Omental fat pad (tissue), 4 donors: Measurements from ENCODE around the gene MTCL1. TPM values are rescaled to one million over a fixed set of nuclear protein-coding genes. Genes with fewer than 3 reads are reported as not detected.

ENCODE experiments used
- ATAC-seq: fragments of 150-250 bp; one replicate; pipeline ENCODE4 v1.9.1; 2016; ENCODE audit warnings: mild to moderate bottlenecking, moderate library complexity; ENCODE audit not compliant: low FRiP score
- DNase-seq: peaks from one replicate; pipeline ENCODE4 v3.0.0-alpha.2; 2019; ENCODE audit warnings: low spot score
- total RNA-seq, 4 donors: library from RNA; depleted of rRNA; stranded (reverse); fragments of >200 nt; gene quantifications; one replicate each; pipeline ENCODE4 v1.1.0, GENCODE V29; 2016
- TF ChIP-seq, protein P1 (sequence below), 3 donors: fragments of 450-650 bp; IDR thresholded peaks; one replicate each; pipeline ENCODE4 v1.5.1; 2016 to 2017; ENCODE audit warnings: antibody characterized with exemption in 3 of 3, mild to moderate bottlenecking in 3 of 3, moderate library complexity in 2 of 3

MTCL1 gene
- total RNA-seq, 4 donors from 2014 or later = 1.6 to 3.5 (median 2.0) TPM

DNA sequence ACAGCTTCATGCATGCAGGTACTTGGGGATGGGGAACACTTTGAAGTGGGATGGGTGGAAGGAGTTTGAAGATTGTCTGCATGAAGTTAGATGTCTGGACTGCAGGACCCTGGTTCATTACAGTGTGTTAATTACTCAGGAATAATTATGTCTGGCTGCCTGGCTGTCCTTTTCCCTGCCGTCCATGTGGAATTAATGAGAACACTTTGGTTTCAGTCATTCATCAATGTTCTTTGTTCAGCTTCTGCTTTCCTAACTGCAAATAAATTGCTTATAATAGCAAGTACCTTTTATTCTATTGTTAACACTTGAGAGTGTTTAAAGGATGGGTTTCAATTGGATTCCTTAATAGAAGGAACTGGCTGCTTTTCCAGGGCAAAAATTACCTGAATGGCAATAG is 35.8 kb downstream of the MTCL1 start:
- DNase-seq (no peak), ATAC-seq (no peak)
- TF ChIP-seq, protein P1, sequence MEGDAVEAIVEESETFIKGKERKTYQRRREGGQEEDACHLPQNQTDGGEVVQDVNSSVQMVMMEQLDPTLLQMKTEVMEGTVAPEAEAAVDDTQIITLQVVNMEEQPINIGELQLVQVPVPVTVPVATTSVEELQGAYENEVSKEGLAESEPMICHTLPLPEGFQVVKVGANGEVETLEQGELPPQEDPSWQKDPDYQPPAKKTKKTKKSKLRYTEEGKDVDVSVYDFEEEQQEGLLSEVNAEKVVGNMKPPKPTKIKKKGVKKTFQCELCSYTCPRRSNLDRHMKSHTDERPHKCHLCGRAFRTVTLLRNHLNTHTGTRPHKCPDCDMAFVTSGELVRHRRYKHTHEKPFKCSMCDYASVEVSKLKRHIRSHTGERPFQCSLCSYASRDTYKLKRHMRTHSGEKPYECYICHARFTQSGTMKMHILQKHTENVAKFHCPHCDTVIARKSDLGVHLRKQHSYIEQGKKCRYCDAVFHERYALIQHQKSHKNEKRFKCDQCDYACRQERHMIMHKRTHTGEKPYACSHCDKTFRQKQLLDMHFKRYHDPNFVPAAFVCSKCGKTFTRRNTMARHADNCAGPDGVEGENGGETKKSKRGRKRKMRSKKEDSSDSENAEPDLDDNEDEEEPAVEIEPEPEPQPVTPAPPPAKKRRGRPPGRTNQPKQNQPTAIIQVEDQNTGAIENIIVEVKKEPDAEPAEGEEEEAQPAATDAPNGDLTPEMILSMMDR (IDR thresholded peaks at IDR 0.05) = no peak

DNA sequence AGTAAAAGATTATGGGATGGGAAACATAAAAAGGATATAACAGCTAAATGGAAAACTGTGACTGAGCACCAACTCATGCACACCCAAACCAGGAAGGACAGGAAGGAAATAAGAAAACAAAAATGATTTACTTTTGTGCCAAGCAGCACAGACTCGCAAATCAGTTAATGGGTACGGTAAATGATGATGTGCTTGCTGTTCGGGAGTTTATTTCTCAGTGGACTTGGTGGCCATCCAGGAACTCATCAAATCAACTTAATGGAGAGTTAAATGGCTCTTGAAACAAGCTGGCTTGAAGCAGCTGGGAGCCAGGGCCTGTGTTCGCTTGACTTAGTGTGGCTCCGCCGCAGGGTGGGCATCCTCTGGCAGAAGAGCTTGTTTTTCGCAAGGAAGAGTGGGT is 36.2 kb downstream of the MTCL1 start:
- DNase-seq (no peak), ATAC-seq (no peak)
- TF ChIP-seq, protein P1 (IDR thresholded peaks at IDR 0.05) = no peak

DNA sequence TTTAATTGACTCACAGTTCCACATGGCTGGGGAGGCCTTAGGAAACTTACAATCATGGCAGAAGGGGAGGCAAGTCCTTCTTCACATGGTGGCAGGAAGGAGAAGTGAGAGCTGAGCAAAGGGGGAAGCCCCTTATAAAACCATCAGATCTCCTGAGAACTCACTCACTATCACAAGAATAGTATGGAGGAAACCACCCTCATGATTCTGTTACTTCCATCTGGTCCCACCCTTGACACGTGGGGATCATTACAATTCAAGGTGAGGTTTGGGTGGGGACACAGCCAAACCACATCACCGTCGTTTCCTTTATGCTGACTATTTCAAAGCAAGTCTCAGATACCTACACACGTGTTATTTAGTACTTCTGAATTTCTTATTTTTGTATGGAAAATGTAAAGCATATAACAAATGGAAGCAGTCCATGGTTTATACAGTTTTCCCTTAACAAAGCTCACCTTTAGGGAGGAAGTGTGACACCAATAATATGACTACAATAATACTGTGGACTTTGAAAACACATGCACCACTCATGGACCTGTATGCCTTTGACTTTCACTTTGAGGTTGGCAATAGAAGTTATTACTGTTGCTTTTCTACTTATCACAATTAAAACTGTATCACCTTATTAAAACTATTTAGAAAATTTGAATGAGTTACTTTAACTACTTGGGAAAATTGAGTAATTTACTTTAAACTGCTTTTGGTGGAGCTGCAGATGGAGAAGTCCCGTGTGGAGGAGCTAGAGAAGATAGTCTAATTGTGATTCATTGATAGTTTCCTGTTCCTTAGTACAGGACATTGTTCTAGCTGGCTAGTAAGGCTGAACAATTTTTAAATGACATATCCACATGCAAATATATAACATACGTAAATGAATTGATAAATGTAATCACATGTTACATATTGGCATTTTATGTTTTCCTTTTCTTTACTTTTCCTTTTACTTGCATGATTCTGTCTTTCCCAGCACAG is 37.3 kb downstream of the MTCL1 start:
- DNase-seq (no peak), ATAC-seq (no peak)
- TF ChIP-seq, protein P1 (IDR thresholded peaks at IDR 0.05) = no peak

DNA sequence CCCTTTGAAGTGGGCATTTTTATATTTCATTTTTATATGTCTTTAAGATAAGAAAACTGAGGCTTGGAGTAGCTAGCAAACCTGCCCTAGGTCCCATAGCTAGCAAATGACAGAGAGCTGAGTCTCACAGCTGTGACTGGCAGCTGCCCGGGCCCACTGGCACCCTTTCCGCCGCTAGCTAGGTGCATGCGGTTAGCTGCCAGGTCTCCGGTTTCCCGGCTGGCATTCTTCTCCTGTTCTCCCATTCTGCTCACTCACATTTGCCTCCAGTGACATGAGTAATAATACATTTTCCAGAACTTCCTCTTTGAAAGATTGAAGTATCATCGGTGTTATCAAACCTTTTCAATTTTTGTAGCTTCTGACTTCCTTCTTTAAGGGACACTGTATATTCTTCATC is 38.7 kb downstream of the MTCL1 start:
- ATAC-seq (no peak), DNase-seq (no peak)
- TF ChIP-seq, protein P1 (IDR thresholded peaks at IDR 0.05) = no peak

DNA sequence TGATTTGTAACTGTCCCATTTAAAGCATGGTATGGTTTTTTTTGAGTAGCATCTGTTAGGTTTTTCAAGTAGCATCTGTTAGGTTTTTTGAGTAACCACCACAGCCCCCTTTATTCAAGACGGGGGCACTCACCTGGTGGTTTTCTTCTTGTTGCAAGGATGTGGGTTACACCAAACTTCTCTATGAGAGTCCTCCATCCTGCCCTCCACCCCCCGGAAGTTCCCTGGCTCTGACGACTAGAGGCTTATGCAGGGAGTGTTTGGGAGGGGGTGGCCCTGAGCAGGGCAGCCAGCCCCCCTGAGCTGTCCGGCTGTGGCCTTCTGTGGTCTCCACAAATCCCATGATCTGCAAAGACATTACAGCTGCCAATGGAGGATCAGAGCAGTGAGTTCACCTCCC is 39.3 kb downstream of the MTCL1 start:
- DNase-seq = no peak
- no peak for ATAC-seq
- TF ChIP-seq, protein P1 (IDR thresholded peaks at IDR 0.05) = no peak

DNA sequence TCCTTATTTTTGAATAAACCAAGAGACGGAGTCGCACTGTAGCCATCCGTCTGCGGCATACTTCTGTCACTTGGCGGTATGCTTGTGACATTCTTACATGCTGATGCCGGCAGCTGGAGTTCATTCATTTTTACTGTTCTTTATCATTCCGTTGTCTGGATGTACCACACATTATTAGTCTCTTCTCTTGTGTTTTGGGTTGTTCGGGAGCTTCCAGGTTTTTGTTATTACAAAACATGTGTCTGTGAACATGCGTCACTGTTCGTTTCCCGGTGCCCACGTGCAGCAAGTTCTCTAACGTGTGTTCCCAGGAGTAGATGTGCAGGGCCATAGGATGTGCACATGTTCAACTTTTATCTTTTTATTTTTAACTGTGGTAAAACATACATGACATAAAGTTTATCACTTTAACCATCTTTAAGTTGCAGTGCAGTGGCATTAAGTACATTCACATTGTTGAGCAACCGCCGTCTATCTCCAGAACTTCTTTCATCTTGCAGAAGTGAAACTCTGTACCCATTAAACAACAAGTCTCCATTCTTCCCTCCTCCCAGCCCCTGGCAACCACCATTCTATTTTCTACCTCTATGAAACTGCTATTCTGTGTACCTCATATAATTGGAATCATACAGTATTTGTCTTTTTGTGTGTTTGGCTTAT is 40.1 kb downstream of the MTCL1 start:
- TF ChIP-seq, protein P1 (IDR thresholded peaks at IDR 0.05) = no peak

More for the DNA sequence above, 40.1 kb downstream of the MTCL1 start:
- no peak for DNase-seq
- ATAC-seq = no peak
